IPS-NIHi7 (cell line): ENCODE measurements around the gene TUBGCP3.

Source experiments
- DNase-seq: peaks from one replicate; pipeline ENCODE4 v3.0.0; 2012; ENCODE audit warnings: mixed read lengths; ENCODE audit errors: extremely low spot score

Gene TUBGCP3

GRCh38 chr13:112441779-112442310, 146.1 kb downstream of the TUBGCP3 start:
- DNase-seq = no peak

- no peak for DNase-seq
Observed at GRCh38 chr13:112441226-112441625, 146.7 kb downstream of the TUBGCP3 start.

GRCh38 chr13:112438515-112438914, 149.4 kb downstream of the TUBGCP3 start:
- DNase-seq = no peak

GRCh38 chr13:112438094-112438493, 149.9 kb downstream of the TUBGCP3 start:
- no peak for DNase-seq

- DNase-seq = no peak
Observed at GRCh38 chr13:112435973-112436372, 152.0 kb downstream of the TUBGCP3 start.
